Measurements from ENCODE around the gene C3orf33.
"Not testable (repeated sequence)": the region's sequence is repeated elsewhere in the genome, so short reads cannot be mapped to it uniquely, and the experiment has no call there.

Gene C3orf33

GRCh38 chr3:155805802-155806618 lies at the start of gene C3orf33:
Gene C3orf33, minus strand, starts transcription at chr3:155806278. Its CDS starts 26 bp downstream, at chr3:155806252.
- peak; percentile 53 to 55 for DNase-seq (ENCODE audit: low read depth in 2 of 2)

GRCh38 chr3:155854141-155854940 lies 48.3 kb upstream of the C3orf33 start, which contains the start of gene SLC33A1:
Gene SLC33A1, minus strand, starts transcription at chr3:155854427. Its CDS starts 430 bp downstream, at chr3:155853997.
- DNase-seq (ENCODE audit: low read depth in 2 of 2): peak; percentile 98

- DNase-seq (ENCODE audit: low read depth in 2 of 2): no peak
Measured at GRCh38 chr3:155853214-155854140, 47.4 kb upstream of the C3orf33 start.

GRCh38 chr3:155852341-155852740 lies 46.3 kb upstream of the C3orf33 start:
- no peak for DNase-seq (ENCODE audit: low read depth in 2 of 2)

- not testable (repeated sequence) for DNase-seq (ENCODE audit: low read depth in 2 of 2)
Measured at GRCh38 chr3:155849404-155849803, 43.3 kb upstream of the C3orf33 start.

- no peak for DNase-seq (ENCODE audit: low read depth in 2 of 2)
Measured at GRCh38 chr3:155847993-155848392, 41.9 kb upstream of the C3orf33 start.

GRCh38 chr3:155846119-155846518 lies 40.0 kb upstream of the C3orf33 start:
- DNase-seq (ENCODE audit: low read depth in 2 of 2): no peak

- no peak for DNase-seq (ENCODE audit: low read depth in 2 of 2)
Measured at GRCh38 chr3:155843569-155843968, 37.5 kb upstream of the C3orf33 start.

- DNase-seq (ENCODE audit: low read depth in 2 of 2): no peak
Measured at GRCh38 chr3:155835341-155836071, 29.4 kb upstream of the C3orf33 start.

- not testable (repeated sequence) for DNase-seq (ENCODE audit: low read depth in 2 of 2)
Measured at GRCh38 chr3:155828490-155829098, 22.5 kb upstream of the C3orf33 start.

- no peak for DNase-seq (ENCODE audit: low read depth in 2 of 2)
Measured at GRCh38 chr3:155815030-155815545, 9.0 kb upstream of the C3orf33 start.

GRCh38 chr3:155813224-155813623 lies 7.1 kb upstream of the C3orf33 start:
- not testable (repeated sequence) for DNase-seq (ENCODE audit: low read depth in 2 of 2)

GRCh38 chr3:155809181-155809580 lies 3.1 kb upstream of the C3orf33 start:
- DNase-seq (ENCODE audit: low read depth in 2 of 2): no peak

GRCh38 chr3:155807823-155808222 lies 1.7 kb upstream of the C3orf33 start:
- DNase-seq (ENCODE audit: low read depth in 2 of 2): no peak

GRCh38 chr3:155805204-155805801 lies 775 bp downstream of the C3orf33 start:
- peak in 1 of 2 donors; percentile 17 for DNase-seq (ENCODE audit: low read depth in 2 of 2)

- no peak for DNase-seq (ENCODE audit: low read depth in 2 of 2)
Measured at GRCh38 chr3:155804323-155804722, 1.8 kb downstream of the C3orf33 start.

GRCh38 chr3:155792532-155792931 lies 13.5 kb downstream of the C3orf33 start:
- DNase-seq (ENCODE audit: low read depth in 2 of 2): no peak

- no peak for DNase-seq (ENCODE audit: low read depth in 2 of 2)
Measured at GRCh38 chr3:155791190-155791589, 14.9 kb downstream of the C3orf33 start.

- no peak for DNase-seq (ENCODE audit: low read depth in 2 of 2)
Measured at GRCh38 chr3:155790272-155790925, 15.7 kb downstream of the C3orf33 start.
